Progenitor cell of endocrine pancreas (in vitro differentiated cells): ENCODE data around the gene PAX5. TPM values are rescaled to one million over a fixed set of nuclear protein-coding genes. Genes with fewer than 3 reads are reported as not detected.
"Not testable (repeated sequence)": the region's sequence is repeated elsewhere in the genome, so short reads cannot be mapped to it uniquely, and the experiment has no call there.

ENCODE experiments used
- DNase-seq: peaks from one replicate; pipeline ENCODE4 v3.0.0; 2021; ENCODE audit warnings: low spot score; ENCODE audit not compliant: unreplicated experiment
- H3K27ac Mint-ChIP-seq: 2 replicates; pipeline ENCODE4 v1.8.0; 2021; ENCODE audit warnings: mild to moderate bottlenecking, moderate library complexity, mixed read lengths
- H3K27me3 Mint-ChIP-seq: 2 replicates; pipeline ENCODE4 v1.8.0; 2021; ENCODE audit warnings: mixed read lengths
- H3K36me3 Mint-ChIP-seq: 2 replicates; pipeline ENCODE4 v1.8.0; 2022; ENCODE audit warnings: mixed read lengths; ENCODE audit not compliant: insufficient read depth
- H3K4me1 Mint-ChIP-seq: 2 replicates; pipeline ENCODE4 v1.8.0; 2021; ENCODE audit warnings: low read depth, mixed read lengths
- H3K4me3 Mint-ChIP-seq: 2 replicates; pipeline ENCODE4 v1.8.0; 2021; ENCODE audit warnings: low read depth, mild to moderate bottlenecking, moderate library complexity, mixed read lengths
- H3K9me3 Mint-ChIP-seq: 2 replicates; pipeline ENCODE4 v1.8.0; 2021; ENCODE audit warnings: low read depth, mixed read lengths
- total RNA-seq: library from RNA; stranded (reverse); gene quantifications from 2 replicates; pipeline ENCODE4 v1.2.1, GENCODE V29; 2021
- TF ChIP-seq, protein P1 (sequence below): fragments of 200-600 bp; sonication (generic); IDR thresholded peaks from one replicate; pipeline ENCODE4 v1.5.0; 2021; ENCODE audit warnings: antibody characterized with exemption, mild to moderate bottlenecking; ENCODE audit not compliant: unreplicated experiment

Gene PAX5
- total RNA-seq, 1 donor from 2014 or later: not detected

DNA sequence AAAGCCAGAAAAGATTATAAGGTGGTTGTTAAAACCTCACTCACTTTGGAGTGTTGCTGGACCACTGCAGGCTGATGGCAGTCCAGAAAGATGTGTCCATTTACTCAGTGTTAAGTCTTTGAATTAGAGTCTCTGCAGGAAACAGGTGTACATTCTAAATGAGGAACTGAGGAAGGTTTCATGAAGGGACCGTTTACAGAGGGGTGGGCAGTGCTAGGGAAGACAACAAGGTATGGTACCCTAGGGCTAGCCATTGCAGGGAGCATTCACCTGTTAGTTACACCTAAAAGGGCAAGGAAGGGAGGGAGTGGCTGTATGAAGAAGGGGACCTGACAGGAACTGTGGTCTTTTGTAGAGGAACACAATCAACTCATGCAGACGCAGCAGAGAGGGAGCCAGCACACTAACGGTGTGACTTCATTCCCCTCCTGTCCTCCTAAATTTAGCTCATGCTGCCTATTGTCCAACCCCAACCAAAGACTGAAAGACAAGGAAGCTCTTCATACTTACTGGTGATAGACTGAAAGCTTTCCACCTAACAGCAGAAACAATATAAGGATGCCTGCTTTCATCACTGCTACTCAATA is 32.2 kb upstream of the PAX5 start:
- peaks cover 59% of the 10 kb centered on the region for H3K27me3 Mint-ChIP-seq

DNA sequence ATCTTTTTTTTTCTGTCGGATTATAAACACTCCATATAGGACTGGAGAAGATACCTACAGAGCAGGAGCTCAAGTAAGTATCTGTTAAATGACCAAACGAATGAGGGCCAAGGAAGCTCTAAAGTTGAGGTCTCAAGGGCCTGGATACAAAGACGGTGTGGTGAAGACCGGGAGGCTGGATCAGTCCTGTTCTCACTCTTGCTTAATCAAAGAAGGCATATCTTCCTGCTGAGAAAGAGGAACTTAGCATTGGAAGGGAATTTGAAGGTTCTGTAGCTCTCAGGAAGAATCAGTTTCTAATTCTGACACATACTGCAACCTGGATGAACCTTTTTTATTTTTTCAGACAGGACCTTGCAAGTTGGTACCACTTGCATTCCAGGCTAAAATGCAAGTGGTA is 28.3 kb upstream of the PAX5 start:
- no peaks in the 10 kb centered on the region for H3K4me1 Mint-ChIP-seq
- H3K36me3 Mint-ChIP-seq: no peaks in the 10 kb centered on the region
- H3K4me3 Mint-ChIP-seq: no peak overlapping the region
- no peak for DNase-seq
- no peaks in the 10 kb centered on the region for H3K9me3 Mint-ChIP-seq
- H3K27ac Mint-ChIP-seq: no peak overlapping the region
- TF ChIP-seq, protein P1, sequence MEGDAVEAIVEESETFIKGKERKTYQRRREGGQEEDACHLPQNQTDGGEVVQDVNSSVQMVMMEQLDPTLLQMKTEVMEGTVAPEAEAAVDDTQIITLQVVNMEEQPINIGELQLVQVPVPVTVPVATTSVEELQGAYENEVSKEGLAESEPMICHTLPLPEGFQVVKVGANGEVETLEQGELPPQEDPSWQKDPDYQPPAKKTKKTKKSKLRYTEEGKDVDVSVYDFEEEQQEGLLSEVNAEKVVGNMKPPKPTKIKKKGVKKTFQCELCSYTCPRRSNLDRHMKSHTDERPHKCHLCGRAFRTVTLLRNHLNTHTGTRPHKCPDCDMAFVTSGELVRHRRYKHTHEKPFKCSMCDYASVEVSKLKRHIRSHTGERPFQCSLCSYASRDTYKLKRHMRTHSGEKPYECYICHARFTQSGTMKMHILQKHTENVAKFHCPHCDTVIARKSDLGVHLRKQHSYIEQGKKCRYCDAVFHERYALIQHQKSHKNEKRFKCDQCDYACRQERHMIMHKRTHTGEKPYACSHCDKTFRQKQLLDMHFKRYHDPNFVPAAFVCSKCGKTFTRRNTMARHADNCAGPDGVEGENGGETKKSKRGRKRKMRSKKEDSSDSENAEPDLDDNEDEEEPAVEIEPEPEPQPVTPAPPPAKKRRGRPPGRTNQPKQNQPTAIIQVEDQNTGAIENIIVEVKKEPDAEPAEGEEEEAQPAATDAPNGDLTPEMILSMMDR: no peak
- peaks cover 65% of the 10 kb centered on the region for H3K27me3 Mint-ChIP-seq

More for the DNA sequence above, 32.2 kb upstream of the PAX5 start:
- Mint-ChIP-seq H3K4me3 (no peak overlapping the region), H3K9me3 (peaks cover 3% of the 10 kb centered on the region), H3K4me1 (no peaks in the 10 kb centered on the region), H3K27ac (no peak overlapping the region), H3K36me3 (no peaks in the 10 kb centered on the region)
- TF ChIP-seq, protein P1: no peak
- no peak for DNase-seq

DNA sequence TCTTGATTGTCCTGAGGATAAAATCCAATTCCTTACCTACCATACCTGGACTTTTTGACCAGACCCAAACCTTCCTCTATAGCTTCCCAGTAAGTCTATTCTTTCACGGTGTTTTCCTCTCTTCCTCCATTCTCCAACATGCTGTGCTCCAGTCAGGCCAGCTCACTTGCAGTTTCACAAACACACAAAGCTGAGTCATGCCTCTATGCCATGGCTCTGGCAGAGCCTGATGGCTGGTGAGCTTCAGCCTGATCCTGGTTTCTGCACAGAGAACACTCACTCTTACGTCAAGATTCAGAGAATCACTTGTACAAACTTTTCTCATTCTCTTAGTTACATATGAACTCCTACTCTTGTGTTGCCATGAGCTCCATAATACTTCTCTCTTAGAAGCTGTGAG is 27.7 kb upstream of the PAX5 start:
- DNase-seq: no peak
- H3K4me3 Mint-ChIP-seq: no peak overlapping the region
- no peak overlapping the region for H3K27ac Mint-ChIP-seq
- no peaks in the 10 kb centered on the region for H3K4me1 Mint-ChIP-seq
- H3K9me3 Mint-ChIP-seq: no peaks in the 10 kb centered on the region
- no peaks in the 10 kb centered on the region for H3K36me3 Mint-ChIP-seq
- peaks cover 66% of the 10 kb centered on the region for H3K27me3 Mint-ChIP-seq
- TF ChIP-seq, protein P1: no peak

DNA sequence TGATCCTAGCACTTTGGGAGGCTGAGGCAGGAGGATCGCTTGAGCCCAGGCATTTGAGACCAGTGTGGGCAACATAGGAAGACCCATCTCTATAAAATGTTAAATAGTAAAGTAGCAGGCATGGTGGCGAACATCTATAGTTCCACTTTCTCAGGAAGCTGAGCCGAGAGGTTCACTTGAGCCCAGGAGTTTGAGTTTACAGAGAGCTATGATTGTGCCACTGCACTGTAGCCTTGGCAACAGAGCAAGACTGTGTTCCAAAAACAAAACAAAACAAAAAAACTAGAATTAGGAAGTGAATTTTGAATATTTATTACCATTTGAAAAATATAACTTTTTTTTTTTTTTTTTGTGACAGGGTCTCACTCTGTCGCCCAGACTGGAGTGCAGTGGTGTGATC is 26.8 kb upstream of the PAX5 start:
- Mint-ChIP-seq H3K27me3 (peaks cover 66% of the 10 kb centered on the region), H3K36me3 (no peaks in the 10 kb centered on the region), H3K4me1 (no peaks in the 10 kb centered on the region), H3K4me3 (no peak overlapping the region), H3K27ac (no peak overlapping the region), H3K9me3 (no peaks in the 10 kb centered on the region)
- DNase-seq: no peak
- TF ChIP-seq, protein P1: no peak

DNA sequence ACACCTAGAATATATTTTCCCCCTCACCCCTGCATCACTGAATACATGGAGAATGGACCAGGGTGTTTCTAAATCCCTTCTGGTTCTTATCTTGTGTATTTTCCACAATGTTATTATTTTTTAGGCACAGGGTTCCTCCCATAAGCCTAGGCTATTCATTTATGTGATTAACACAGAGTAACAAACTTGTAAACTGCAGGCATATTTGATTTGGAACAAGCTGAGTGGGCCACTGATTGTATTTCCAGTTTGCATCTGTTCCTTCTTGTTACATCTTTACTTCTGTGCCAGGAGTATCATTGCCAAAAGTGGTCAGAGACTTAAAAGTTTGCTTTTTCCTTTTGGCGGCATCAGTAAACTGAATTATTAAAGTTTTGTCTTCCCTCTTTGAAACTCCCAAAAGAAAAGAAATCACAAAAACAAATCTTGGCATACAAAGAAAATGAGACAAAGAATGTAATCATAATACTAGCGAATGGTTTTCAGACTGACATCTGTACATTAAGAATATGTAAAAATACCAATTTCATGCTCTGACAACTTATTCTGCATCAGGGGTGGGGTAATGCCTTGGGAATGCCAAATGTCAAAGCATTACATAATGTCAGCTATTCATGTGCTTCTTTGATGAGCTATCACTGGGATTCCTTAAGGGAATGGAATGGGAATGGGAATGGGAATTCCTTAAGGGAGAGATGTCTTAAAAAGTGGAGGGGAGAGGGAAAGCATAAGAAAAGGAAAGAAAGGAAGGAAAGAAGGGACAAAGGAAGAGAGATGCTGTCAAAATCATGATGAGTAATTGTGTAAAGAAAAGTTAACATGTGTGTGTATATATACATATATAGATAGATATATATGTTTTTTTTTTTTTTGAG is 22.2 kb upstream of the PAX5 start:
- DNase-seq: no peak
- H3K4me3 Mint-ChIP-seq: no peak overlapping the region
- TF ChIP-seq, protein P1: no peak
- H3K27ac Mint-ChIP-seq: no peak overlapping the region
- H3K36me3 Mint-ChIP-seq: no peaks in the 10 kb centered on the region
- no peaks in the 10 kb centered on the region for H3K4me1 Mint-ChIP-seq
- H3K27me3 Mint-ChIP-seq: peaks cover 72% of the 10 kb centered on the region
- H3K9me3 Mint-ChIP-seq: no peaks in the 10 kb centered on the region

DNA sequence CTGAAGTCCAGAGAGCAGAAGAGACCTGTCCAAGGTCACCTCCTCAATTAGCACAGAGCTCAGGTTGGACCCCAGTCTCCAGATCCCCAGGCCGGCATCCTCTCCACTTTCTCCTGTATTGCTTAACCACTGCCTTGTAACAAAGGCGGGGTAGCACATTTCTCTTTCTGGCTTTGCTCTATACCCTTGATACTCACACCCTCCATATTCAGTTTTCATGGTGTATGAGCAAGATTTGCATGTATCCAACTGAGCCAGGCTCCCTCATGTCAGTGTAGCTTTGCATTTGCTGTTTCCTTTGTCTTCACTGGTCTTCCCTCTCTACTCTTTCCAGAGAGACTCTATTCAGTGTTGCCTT is 20.3 kb upstream of the PAX5 start:
- not testable (repeated sequence) for H3K9me3 Mint-ChIP-seq, H3K36me3 Mint-ChIP-seq, DNase-seq, H3K27ac Mint-ChIP-seq, H3K4me1 Mint-ChIP-seq, H3K4me3 Mint-ChIP-seq
- peaks cover 74% of the 10 kb centered on the region for H3K27me3 Mint-ChIP-seq
